ENCODE measurements around the gene GBX2.

The GBX2 gene

DNA sequence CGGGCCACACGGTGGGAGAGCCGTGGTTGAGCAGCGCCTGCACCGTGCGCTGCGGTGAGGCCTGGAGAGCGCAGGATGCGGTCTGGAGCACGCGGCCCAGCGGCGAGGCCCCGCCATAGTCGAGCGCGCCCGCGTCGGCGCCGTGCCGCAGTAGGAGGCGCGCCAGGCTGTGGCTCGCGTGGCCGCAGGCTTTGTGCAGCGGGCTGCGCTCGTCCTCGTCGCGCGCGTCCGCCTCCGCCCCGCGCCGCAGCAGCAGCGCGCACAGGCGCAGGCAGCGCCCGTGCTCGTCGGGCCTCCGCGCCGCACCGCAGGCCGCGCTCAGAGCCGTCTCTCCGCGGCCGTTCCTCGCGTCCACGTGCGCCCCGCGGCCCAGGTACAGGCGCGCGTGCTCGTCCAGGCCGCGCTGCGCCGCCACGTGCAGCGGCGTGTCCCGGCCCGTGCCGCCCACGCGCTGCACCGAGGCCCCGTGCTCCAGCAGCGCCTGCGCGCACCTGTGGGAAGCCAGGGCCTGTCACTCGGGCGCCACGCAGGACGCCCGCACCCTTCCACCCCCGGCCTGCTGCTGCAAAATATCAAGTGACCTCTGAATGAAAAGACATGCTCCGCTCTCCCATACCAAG, 46.3 kb upstream of the GBX2 start:
- no peak for ATAC-seq
- TF ChIP-seq BACH2 (CRISPR knock-in tag; IDR thresholded peaks at IDR 0.05; ENCODE audit: borderline replicate concordance) (no peak), ZNF565 (CRISPR knock-in tag; conservative IDR thresholded peaks at IDR 0.05; ENCODE audit: low read depth) (no peak), ZNF8 (CRISPR knock-in tag; IDR thresholded peaks at IDR 0.05) (no peak), CSDC2 (CRISPR knock-in tag; IDR thresholded peaks at IDR 0.05) (no peak), TCF4 (CRISPR knock-in tag; IDR thresholded peaks at IDR 0.05; ENCODE audit: borderline replicate concordance) (no peak), ZFP30 (CRISPR knock-in tag; IDR thresholded peaks at IDR 0.05) (no peak), ZFP3 (CRISPR knock-in tag; IDR thresholded peaks at IDR 0.05) (no peak), OSR1 (CRISPR knock-in tag; IDR thresholded peaks at IDR 0.05) (no peak), TOX (CRISPR knock-in tag; IDR thresholded peaks at IDR 0.05; ENCODE audit: borderline replicate concordance) (no peak)

DNA sequence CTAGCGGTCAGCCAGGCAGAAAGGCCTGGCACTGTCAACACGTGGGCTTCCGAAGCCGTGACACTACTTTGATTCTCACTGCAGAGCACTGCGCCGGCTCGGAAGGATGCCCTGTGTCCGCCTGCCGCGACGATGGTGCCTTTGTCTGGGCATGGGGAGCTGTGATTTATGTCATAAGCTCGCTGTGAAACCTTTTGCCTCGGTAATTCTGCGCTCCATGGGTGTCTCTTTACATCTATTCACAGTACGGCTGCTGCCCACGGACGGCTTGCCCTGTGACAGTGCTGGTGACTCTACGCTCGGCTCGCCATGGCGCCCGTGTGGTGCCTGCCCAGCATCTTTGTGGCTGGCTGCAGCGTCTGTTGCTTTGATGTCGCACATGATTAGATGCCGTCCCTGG, 43.1 kb upstream of the GBX2 start:
- TF ChIP-seq PATZ1 (CRISPR knock-in tag; IDR thresholded peaks at IDR 0.05; ENCODE audit: borderline replicate concordance) (no peak), ZNF8 (CRISPR knock-in tag; IDR thresholded peaks at IDR 0.05) (no peak), SNAI2 (CRISPR knock-in tag; IDR thresholded peaks at IDR 0.05) (no peak), RARB (CRISPR knock-in tag; IDR thresholded peaks at IDR 0.05) (no peak), CSDC2 (CRISPR knock-in tag; IDR thresholded peaks at IDR 0.05) (no peak), CSRNP3 (CRISPR knock-in tag; IDR thresholded peaks at IDR 0.05) (no peak), ISL1 (CRISPR knock-in tag; IDR thresholded peaks at IDR 0.05) (no peak), ZFP30 (CRISPR knock-in tag; IDR thresholded peaks at IDR 0.05) (no peak), ZNF565 (CRISPR knock-in tag; conservative IDR thresholded peaks at IDR 0.05; ENCODE audit: low read depth) (no peak), ZC3H10 (CRISPR knock-in tag; IDR thresholded peaks at IDR 0.05) (no peak), ARNTL (CRISPR knock-in tag; IDR thresholded peaks at IDR 0.05; ENCODE audit: borderline replicate concordance, low read depth) (no peak), TCF4 (CRISPR knock-in tag; IDR thresholded peaks at IDR 0.05; ENCODE audit: borderline replicate concordance) (no peak), BACH2 (CRISPR knock-in tag; IDR thresholded peaks at IDR 0.05; ENCODE audit: borderline replicate concordance) (no peak)

DNA sequence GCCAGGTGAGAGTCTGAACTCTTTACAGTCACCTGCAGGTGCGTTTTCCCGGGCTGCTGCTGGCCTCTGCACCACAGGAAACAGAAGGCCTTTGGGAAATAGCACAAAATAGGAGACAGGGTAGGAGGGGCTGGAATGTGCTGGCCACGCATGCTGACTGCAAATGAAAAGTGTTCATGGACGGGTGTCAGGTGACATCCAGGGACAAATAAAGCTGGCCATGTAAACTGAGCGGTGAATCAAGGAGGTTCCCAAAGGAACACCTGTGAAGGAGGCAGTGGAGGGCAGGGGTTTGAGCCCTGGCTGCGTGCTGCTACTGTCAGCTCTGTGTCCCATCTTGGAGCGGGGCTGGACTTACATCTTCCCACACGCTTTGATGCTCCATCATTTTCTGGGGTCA, 42.4 kb upstream of the GBX2 start:
- ATAC-seq, result no peak
- TF ChIP-seq OSR1 (CRISPR knock-in tag; IDR thresholded peaks at IDR 0.05), result no peak
- TF ChIP-seq ESRRG (CRISPR knock-in tag; IDR thresholded peaks at IDR 0.05), result no peak
- TF ChIP-seq ZNF8 (CRISPR knock-in tag; IDR thresholded peaks at IDR 0.05), result no peak
- no peak for TF ChIP-seq ISL1 (CRISPR knock-in tag; IDR thresholded peaks at IDR 0.05)
- no peak for TF ChIP-seq SNAI2 (CRISPR knock-in tag; IDR thresholded peaks at IDR 0.05)
- TF ChIP-seq CSRNP3 (CRISPR knock-in tag; IDR thresholded peaks at IDR 0.05), result no peak
- no peak for TF ChIP-seq CREB5 (CRISPR knock-in tag; IDR thresholded peaks at IDR 0.05; ENCODE audit: low read depth)
- no peak for TF ChIP-seq PATZ1 (CRISPR knock-in tag; IDR thresholded peaks at IDR 0.05; ENCODE audit: borderline replicate concordance)
- no peak for TF ChIP-seq PPARA (CRISPR knock-in tag; IDR thresholded peaks at IDR 0.05; ENCODE audit: borderline replicate concordance)
- no peak for TF ChIP-seq ZFP30 (CRISPR knock-in tag; IDR thresholded peaks at IDR 0.05)
- TF ChIP-seq CSDC2 (CRISPR knock-in tag; IDR thresholded peaks at IDR 0.05), result no peak
- no peak for TF ChIP-seq POU6F1 (CRISPR knock-in tag; IDR thresholded peaks at IDR 0.05; ENCODE audit: borderline replicate concordance, low read depth)
- no peak for TF ChIP-seq ARNTL (CRISPR knock-in tag; IDR thresholded peaks at IDR 0.05; ENCODE audit: borderline replicate concordance, low read depth)
- TF ChIP-seq ZFP3 (CRISPR knock-in tag; IDR thresholded peaks at IDR 0.05), result no peak
- no peak for TF ChIP-seq GLIS3 (CRISPR knock-in tag; IDR thresholded peaks at IDR 0.05)
- TF ChIP-seq TCF4 (CRISPR knock-in tag; IDR thresholded peaks at IDR 0.05; ENCODE audit: borderline replicate concordance), result no peak
- TF ChIP-seq, protein P1, sequence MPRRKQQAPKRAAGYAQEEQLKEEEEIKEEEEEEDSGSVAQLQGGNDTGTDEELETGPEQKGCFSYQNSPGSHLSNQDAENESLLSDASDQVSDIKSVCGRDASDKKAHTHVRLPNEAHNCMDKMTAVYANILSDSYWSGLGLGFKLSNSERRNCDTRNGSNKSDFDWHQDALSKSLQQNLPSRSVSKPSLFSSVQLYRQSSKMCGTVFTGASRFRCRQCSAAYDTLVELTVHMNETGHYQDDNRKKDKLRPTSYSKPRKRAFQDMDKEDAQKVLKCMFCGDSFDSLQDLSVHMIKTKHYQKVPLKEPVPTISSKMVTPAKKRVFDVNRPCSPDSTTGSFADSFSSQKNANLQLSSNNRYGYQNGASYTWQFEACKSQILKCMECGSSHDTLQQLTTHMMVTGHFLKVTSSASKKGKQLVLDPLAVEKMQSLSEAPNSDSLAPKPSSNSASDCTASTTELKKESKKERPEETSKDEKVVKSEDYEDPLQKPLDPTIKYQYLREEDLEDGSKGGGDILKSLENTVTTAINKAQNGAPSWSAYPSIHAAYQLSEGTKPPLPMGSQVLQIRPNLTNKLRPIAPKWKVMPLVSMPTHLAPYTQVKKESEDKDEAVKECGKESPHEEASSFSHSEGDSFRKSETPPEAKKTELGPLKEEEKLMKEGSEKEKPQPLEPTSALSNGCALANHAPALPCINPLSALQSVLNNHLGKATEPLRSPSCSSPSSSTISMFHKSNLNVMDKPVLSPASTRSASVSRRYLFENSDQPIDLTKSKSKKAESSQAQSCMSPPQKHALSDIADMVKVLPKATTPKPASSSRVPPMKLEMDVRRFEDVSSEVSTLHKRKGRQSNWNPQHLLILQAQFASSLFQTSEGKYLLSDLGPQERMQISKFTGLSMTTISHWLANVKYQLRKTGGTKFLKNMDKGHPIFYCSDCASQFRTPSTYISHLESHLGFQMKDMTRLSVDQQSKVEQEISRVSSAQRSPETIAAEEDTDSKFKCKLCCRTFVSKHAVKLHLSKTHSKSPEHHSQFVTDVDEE (CRISPR knock-in tag; IDR thresholded peaks at IDR 0.05), result no peak

More for the DNA sequence above, 43.1 kb upstream of the GBX2 start:
- ATAC-seq, result no peak
